Stimulated activated CD4-positive, alpha-beta T cell treated with anti-CD3 and anti-CD28 coated beads, Interleukin-1b, Interleukin-23, amount 100 ng/mL, for 24 hours (primary cell): ENCODE results near the gene MPP1.
A peak's percentile ranks its signal among the peaks of the same experiment; 100 is the strongest.
"Not testable (repeated sequence)": the region's sequence is repeated elsewhere in the genome, so short reads cannot be mapped to it uniquely, and the experiment has no call there.

ENCODE experiments used
- DNase-seq, 4 experiments: peaks; one replicate each; pipeline ENCODE4 v3.0.0-alpha.2; 2020; ENCODE audit warnings: low read depth in 4 of 4, low spot score in 1 of 4

MPP1 gene

DNA sequence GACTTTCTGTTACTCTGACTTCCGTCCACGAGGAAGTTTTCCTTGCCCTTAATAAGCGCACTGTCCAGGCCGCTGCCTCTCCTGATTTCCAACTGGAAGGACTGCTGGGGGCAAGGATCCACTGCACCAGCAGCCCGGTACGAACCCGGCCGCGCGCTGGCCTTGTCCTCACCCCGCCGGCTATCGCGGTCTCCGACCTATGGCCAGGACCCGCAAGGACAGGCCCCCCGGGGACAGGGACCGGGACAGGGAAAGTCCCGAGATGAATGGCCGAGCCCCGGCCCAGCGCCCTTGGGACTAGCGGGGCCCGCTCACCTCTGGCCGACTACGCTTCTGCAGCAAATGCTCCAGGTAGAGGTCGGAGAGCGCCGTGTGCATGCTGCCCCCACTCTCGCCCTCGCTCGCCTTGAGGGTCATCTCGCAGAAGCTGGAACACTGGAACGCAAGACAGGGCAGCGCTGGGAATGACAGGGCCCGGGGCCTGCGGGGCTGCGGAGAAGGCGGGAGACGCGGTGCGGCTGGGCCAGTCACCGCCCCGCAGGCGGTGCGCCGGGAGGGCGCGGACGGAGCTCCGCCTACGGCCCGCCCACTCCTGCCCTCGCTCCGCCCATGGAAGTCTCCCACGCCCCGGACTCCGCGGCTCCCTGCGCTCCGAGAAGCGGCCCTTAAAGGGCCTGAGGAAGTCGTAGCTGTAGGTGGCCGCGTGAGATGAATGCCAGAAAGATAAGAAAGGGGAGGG is at the start of gene MPP1:
TSS of gene MPP1 (minus strand) at position 529 of the 739 bp plus-strand sequence. CDS start at position 417, 112 bp downstream.
- DNase-seq: peak in 3 of 4 experiments; percentile 45 to 62 (median 62)

DNA sequence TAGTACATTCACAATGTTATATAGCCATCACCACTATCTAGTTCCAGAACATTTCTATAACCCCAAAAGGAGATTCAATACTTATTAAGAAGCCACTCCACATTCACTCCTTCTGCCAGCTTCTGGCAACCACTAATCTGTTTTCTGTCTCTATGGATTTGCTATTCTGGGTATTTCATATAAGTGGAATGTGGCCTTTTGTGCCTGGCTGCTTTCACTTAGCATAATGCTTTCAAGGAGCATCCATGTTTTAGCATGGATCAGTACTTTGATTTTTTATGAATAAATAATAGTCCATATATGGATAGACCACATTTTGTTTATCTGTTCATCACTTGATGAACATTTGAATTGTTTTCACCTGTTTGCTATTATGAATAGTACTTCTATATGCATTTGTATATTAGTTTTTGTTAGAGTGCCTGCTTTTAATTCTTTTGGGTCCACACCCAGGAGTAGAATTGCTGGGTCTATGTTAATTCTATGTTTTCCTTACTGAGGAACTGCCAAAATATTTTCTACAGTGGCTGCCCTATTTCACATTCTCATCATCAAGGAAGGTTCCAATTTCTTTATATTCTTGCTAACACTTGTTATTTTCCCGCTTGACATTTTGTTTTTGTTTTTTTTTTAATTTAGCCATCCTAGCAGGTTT is 45.8 kb upstream of the MPP1 start:
- no peak for DNase-seq

DNA sequence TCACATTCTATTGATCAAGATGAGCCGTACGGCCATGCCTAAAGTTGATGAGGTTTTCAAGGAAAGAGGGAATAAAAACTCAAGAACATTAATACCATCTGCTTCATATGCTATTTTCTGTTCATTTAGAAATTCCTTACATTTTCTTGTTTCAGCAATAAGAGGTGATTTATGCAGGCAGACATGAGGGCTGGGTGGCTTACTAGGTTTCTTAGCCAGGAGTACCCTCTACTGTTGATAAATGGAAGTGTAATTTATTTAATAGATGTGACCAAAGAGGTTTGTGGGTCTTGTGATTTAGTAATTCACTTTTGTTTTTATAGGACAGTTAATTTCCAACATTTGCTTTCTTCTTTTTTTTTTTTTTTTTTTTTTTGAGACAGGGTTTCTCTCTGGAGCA is 35.6 kb upstream of the MPP1 start:
- DNase-seq: no peak

DNA sequence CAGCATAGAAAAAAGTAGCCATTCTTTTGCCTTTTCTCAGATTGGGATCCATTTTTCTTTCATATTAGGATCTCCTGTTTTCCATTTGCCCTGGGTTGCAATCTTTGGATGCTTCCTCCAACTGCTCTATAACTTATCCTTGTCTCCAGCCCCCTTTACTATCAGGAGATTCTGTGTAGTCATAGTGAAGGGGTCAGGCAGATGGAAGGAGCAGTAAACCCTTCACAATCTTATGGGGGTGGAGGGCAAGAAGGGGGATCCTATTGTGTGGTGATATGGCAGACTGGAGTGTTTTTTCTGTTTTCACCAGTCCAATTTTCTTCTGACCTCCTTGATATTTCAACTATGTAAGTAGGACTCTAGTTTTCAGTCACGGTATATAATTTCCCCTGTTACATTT is 30.9 kb upstream of the MPP1 start:
- no peak for DNase-seq

DNA sequence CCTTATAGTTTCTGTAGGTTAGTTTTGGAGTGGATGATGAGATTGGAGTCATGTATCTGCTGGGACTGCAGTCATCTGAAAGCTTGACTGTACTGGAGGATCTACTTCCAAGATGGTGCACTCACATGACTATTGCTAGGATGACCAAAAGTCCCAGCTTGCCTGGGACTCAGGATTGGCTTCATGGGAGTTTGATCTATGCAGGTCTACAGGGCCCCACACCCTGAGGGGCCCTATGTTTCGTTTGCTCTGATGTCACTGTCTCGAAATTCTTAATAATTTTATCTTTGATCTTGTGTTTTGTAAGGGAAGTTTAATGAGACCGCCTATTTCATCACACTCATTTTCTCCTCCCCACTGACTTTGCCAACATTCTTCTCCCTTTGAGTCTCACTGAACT is 29.3 kb upstream of the MPP1 start, which contains the start of gene SMIM9:
TSS of gene SMIM9 (minus strand) at position 101 of the 400 bp plus-strand sequence. CDS start 3,806 bp downstream, outside the sequence.
- no peak for DNase-seq

DNA sequence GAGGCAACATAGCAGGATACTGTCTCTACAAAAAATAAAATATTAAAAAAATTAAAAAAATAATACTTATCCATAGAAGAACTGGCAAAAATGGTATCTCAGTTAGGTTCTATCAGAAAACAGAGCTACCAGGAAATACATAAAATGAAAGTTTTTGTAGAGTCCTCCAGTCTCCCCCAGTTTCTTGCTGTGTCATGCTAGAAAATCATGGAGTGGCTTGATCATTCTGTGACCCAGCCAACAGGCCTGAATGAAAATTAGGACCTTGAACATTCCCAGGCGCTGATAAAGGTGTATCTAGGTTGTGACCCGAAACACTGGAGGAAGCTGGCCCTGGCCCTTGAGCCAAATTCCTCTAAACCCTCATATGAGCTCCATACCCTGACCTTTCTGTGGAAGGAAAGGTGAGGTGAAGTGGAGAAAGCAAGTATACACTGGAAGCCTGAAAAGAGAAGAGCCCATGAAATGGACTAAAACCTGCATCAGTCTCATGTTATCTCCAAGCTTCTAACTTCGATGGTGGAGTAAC is 28.5 kb upstream of the MPP1 start:
- no peak for DNase-seq

DNA sequence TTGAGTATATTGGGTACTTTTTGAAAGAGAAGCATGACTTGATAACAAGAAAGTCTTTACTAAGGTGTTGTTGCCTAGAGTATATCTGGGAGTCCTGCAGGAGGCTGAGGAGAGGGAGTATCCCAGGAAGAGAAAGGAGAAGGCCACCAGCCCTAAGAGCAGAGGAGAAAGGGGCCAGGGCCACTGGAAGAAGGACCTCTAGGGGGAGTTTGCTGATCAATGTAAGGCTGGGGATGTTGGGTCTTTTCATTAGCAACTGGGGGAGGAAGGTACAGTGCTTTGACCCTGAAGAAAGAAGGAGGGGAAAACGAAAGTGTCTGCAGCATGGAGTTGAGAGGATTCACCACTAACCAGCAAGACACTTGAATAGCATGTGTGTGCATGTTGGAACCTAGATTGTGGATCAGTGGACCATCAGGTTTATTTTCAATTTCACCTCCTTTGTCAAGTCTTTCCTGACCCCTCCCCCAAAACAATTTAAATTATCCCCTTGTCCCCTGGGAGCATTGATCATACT is 24.7 kb upstream of the MPP1 start:
- no peak for DNase-seq

DNA sequence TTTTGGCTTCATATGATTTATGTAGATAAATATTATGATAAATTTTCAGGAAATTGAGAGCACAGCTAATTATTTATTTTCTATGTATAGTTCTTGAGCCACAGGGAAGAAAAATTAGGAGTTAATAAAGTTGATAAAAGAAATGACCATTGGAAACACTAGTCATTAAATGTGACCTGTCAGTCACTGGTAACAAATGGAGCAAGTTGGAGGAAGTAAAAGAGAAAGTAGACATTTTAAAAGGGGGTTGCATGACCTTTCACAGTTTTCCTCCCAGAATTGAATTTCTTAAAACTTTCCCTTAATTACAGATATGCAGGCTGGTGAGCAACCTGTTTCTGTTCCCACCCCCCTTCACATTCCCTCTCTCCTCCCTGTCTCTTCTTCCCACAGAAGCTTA is 23.8 kb upstream of the MPP1 start:
- DNase-seq: no peak

DNA sequence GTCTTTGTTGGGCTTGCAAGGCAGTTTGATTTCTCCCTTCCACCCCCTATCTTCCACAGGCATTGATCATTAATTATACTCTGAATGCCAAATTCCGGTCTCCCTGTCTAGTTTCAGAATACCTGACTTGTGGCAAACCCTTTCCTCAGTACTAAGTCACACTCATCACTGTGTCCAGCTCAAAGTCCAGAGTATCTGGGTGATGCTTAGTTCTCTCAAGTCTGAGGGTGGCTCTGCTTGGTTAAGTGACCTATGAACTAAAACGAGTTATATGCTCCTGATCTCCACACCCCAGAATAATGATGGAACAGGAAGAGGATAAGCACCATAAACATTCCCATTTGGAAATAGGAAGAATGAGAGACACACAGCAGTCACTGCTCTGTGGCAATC is 22.7 kb upstream of the MPP1 start:
- DNase-seq: no peak

DNA sequence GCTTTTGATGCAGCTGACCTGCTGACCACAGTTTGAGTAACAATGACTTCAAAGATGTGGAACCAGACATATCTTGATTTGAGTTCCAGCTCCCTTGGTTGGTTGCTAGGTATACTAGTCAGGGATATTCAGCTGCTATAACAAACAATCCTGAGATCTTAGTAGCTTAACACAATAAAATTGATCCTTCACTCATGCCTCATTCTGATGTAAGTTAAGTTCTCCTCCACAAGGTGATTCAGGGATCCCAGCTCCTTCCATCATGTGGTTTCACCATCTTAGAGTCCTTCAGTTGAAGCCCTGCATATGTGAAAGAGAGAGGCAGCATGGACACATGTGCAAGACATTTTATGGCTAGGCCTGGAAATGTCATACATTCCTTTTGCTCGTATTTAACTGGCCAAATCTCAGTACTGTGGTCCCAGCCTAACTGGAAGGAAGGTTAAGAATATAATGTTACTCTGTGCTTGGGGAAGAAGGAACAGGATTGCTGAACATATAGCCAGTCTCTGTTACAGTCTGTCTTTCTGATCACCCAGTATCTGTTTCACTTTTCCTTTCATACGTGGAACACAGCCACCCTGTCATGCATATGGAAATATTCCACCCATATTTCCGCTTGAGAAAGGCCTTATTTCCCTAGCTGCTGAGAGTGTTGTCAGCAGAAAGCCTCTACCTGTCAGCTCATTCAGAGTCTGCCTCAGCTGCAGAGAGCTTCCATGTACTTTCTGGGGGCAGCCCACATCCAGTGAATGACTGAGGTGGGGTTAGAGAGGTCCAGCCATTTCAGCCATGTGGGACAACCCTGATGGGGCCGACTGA is 22.1 kb upstream of the MPP1 start:
- no peak for DNase-seq

DNA sequence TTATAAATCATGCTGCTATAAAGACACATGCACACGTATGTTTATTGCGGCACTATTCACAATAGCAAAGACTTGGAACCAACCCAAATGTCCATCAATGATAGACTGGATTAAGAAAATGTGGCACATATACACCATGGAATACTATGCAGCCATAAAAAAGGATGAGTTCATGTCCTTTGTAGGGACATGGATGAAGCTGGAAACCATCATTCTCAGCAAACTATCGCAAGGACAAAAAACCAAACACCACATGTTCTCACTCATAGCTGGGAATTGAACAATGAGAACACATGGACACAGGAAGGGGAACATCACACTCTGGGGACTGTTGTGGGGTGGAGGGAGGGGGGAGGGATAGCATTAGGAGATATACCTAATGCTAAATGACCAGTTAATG is 20.3 kb upstream of the MPP1 start:
- DNase-seq: not testable (repeated sequence)

DNA sequence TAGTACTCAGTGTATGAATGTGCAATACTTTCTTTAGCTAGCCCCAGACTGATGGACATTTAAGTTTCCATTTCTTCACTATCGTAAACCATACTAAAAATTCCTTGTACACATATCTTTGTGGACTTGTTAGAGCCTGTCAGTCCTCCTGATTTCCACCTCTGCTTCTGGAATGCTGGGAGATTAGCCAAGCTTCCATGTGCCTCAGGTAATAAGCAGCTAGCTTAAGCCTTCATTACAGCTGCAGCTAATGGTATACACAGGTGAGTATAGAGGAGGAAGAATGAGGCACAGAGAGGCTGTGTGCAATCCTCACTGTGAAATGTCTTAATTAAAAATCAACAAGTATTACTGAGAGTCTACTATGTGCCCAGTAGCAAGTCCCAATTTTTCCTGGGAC is 19.4 kb upstream of the MPP1 start:
- no peak for DNase-seq

DNA sequence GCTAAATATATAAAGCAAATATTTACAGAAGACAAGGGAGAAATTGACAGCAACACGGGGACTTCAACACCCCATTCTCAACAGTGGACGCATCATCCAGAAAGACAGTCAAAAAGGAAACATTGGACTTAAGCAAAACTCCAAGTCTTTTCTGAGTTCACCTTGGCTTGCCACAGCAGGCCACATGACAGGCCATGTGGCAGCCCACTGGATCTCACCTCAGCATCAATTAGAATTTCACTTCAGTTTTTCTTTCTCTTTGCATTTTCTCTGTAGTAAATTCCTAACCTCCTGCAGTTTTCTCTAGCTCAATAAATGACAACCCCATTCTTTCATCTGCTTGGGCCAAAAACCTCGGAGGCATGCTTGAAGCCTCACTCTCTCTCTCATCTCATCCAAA is 16.7 kb upstream of the MPP1 start:
- no peak for DNase-seq

DNA sequence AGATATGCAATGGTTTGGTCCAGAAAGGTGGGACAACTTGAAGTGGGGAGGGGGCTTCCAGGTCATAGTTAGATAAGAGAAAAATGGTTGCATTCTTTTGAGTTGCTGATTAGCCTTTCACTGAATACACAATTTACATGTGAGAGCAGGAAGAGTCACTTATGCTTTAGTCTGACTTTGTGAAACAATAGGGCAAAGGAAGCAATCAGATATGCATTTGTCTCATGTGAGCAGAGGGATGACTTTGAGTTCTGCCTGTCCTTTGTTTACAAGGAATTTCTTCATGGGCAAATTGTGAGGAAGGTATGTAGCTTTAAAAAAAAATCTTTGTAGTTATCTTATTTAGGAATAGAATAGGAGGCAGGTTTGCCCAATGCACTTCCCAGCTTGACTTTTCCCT is 16.2 kb upstream of the MPP1 start:
- no peak for DNase-seq

DNA sequence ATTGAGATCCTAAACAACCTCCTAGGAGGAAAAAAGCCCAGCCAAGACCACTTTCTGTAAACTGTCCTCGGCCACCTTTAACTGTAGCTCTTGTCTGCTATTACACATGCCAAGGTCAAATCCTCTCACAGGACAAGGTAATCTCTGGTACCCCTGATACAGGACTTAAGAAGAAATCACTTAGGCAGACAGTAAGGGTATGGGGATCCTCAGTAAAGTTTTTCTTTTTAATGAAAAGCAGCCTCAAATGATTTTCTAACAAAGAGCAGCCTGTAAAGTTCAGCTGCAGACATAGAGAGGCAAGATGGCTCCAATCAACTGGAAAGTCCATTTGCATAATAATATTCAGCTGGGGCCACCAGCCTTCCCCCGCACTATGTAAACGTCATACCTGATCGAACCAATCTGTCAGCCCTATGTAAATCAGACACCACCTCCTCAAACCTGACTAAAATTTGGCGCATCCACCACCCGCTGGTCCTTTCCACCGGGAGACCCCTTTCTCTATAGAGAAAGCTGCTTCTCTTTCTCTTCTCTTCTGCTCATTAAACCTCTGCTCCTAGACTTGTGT is 14.6 kb upstream of the MPP1 start:
- DNase-seq: no peak

DNA sequence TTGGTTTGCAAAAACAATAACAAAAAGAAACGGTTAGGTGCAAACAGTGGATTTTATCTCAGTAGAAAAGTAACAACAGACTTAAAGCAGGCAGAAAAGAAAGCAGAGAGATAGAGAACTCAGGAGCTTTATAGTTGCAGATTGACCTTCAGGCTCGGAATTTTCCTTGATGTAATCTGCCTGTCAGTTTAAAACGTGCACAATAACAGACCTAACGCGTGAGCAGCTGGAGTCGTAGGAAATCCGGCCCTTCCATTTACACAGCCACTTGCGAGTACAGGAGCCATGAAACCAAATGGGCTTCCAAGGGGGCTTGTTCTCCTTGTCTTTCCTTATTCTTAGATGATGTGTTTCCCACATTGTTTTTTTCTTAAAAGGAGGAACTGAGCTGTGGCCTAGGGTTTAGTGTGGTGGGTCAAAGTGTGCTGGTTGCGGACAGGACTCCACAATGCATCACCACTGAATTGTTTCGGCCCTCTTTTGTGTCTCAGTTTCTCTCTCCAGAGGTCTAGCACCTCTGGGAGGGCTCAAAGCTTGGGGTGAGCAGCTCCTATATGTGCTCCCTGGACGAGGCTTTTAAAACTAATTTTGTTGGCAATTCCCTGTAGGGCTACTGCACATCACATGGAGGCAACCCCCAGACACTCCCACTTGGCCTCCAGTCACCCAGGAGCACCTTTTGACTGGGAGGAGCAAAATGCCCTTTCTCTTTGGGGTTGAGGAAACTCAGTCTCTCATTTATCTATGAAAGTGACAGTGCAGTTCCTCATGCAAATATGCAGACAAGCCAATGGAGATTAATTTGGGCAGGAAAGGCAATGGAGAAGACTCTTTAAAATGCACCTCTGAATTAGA is 13.9 kb upstream of the MPP1 start:
- no peak for DNase-seq

DNA sequence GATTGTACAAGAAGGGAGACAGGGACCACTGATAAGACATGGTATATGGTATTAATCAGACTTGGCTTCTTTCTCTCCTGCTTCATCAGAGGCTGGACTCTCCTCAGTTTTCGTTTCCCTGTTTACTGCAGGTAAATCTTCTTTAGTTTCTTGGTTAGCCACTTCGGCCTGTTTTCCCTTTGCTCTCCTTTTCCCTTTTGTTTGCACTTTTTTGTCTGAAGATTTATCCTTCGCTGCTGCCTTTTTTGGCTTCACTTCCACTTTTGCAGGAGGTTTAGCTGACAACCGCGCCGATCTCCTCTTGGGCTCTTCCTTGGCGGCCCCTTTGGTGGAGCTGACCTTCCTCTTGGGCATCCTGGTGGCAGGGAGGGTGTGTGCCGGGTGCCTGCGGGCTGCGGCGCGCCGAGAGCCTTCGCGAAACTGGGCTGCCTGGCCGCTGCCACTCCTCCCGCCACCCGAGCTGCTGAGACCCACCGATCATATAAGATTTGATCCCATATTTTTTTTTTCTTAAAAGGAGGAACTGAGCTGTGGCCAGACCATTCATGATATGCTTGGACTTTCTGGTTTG is 11.8 kb upstream of the MPP1 start:
- not testable (repeated sequence) for DNase-seq

DNA sequence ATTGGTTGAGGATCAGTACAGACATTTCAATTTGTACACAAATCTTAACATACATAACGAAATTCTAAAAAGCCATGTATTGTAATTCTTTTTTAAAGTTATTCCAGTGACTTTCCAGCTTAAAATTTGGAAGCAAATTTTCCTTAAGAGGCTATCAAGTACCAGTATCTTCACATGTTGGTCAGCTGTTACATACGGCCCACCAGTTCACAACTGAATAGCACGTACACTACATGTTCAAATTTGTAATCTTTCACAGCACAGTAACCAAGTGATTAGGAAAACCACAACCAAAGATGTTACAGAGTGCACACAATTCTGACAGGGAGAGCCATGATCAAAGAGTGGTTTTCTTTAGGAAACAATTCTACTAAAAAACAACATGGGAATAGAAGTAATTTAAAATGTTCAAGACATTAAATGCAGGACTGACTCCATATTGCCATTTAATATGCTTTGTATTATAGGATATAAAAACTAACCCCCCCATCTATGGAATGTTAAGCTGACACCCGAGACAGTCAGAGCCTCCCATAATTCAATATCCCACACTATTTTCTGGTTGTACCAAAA is 11.1 kb upstream of the MPP1 start:
- not testable (repeated sequence) for DNase-seq

DNA sequence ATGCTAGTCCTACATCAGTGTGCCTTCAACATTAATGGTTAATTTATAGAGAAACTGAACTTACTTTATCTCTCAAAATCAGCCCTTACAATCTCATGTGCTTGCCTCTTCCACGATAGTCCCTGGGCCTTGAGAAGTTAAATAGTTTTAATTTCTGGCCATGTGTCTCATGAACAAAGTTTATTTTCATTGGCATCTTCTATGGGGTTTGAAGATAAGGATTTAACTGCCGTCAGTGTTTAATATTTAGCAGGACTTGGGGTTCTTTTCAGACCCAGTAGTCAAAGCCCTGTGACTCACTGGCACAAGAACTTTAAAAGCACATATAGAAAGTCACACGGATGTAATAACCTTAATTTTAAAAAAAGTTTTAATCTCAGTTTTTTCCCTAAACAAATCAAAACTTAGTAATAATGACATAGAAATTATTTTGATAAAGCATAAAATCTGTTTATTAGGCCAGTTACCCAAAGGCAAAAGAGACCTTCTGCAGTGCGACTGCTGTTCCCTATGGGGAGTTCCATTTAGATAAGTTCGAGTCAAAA is 10.1 kb upstream of the MPP1 start:
- no peak for DNase-seq
